NCI-H1417 (cell line): ENCODE data around the gene KCTD13.
"Not testable (repeated sequence)": the region's sequence is repeated elsewhere in the genome, so short reads cannot be mapped to it uniquely, and the experiment has no call there.

Experiments used
- DNase-seq, 3 experiments: peaks; one replicate each; lab custom pipeline; 2025; lab: John Stamatoyannopoulos, UW

Gene KCTD13

GRCh38 chr16:29877266-29877961 lies 48.6 kb downstream of the KCTD13 start:
- DNase-seq: peak in 1 of 3 experiments; percentile 90

- DNase-seq: no peak
Observed at GRCh38 chr16:29876594-29877249, 49.3 kb downstream of the KCTD13 start.

GRCh38 chr16:29876217-29876593 lies 49.8 kb downstream of the KCTD13 start:
- DNase-seq: no peak

GRCh38 chr16:29875206-29875605 lies 50.8 kb downstream of the KCTD13 start:
- no peak for DNase-seq

GRCh38 chr16:29873319-29873718 lies 52.7 kb downstream of the KCTD13 start:
- DNase-seq: no peak

GRCh38 chr16:29871822-29872546 lies 54.0 kb downstream of the KCTD13 start:
- DNase-seq: no peak

- not testable (repeated sequence) for DNase-seq
Observed at GRCh38 chr16:29869067-29869466, 57.0 kb downstream of the KCTD13 start.

GRCh38 chr16:29868396-29869009 lies 57.5 kb downstream of the KCTD13 start:
- DNase-seq: no peak

GRCh38 chr16:29864205-29864604 lies 61.8 kb downstream of the KCTD13 start:
- DNase-seq: no peak

- no peak for DNase-seq
Observed at GRCh38 chr16:29863669-29863984, 62.4 kb downstream of the KCTD13 start.

GRCh38 chr16:29862884-29863668 lies 63.0 kb downstream of the KCTD13 start, which contains the start of gene CDIPT:
TSS of gene CDIPT (minus strand) at chr16:29863226. CDS start at chr16:29862857, 369 bp downstream.
- peak; percentile 92 to 99 (median 97) for DNase-seq

GRCh38 chr16:29862383-29862883 lies 63.6 kb downstream of the KCTD13 start:
- peak in 2 of 3 experiments; percentile 64 to 66 for DNase-seq

- no peak for DNase-seq
Observed at GRCh38 chr16:29860218-29860617, 65.8 kb downstream of the KCTD13 start.

- no peak for DNase-seq
Observed at GRCh38 chr16:29858974-29859373, 67.1 kb downstream of the KCTD13 start.

GRCh38 chr16:29858149-29858849 lies 67.7 kb downstream of the KCTD13 start:
- DNase-seq: no peak

GRCh38 chr16:29857133-29857760 lies 68.8 kb downstream of the KCTD13 start:
- DNase-seq: no peak
